Cardiac muscle cell (in vitro differentiated cells and primary cell): Measurements from ENCODE around the gene SAT2. TPM values are rescaled to one million over a fixed set of nuclear protein-coding genes. Genes with fewer than 3 reads are reported as not detected.

Experiments used
- DNase-seq, 2 donors: peaks; one replicate each; pipeline versions ENCODE4 v3.0.0 to v3.0.0-alpha.2; 2010 to 2017; ENCODE audit warnings: low read depth in 1 of 2, low spot score in 1 of 2
- H3K27ac ChIP-seq: fragments of 200-600 bp; sonication (generic); 2 replicates; pipeline ENCODE4 v1.5.1; 2016
- H3K27me3 ChIP-seq: fragments of 200-600 bp; sonication (generic); 2 replicates; pipeline ENCODE4 v1.6.0; 2016; ENCODE audit warnings: control low read depth
- H3K36me3 ChIP-seq: fragments of 200-600 bp; sonication (generic); 2 replicates; pipeline ENCODE4 v1.5.1; 2016; ENCODE audit warnings: control low read depth
- H3K4me1 ChIP-seq: fragments of 200-600 bp; sonication (generic); 2 replicates; pipeline ENCODE4 v1.8.1; 2017; ENCODE audit warnings: low read depth, mild to moderate bottlenecking, mixed run types
- H3K4me3 ChIP-seq: fragments of 200-600 bp; sonication (generic); 2 replicates; pipeline ENCODE4 v1.5.1; 2016; ENCODE audit warnings: mild to moderate bottlenecking
- H3K9me3 ChIP-seq: fragments of 200-600 bp; sonication (generic); 2 replicates; pipeline ENCODE4 v1.5.1; 2017; ENCODE audit warnings: low read depth, mild to moderate bottlenecking, control low read depth
- polyA plus RNA-seq: library from polyadenylated mRNA; unstranded; fragments of >200 nt; fragmentation: Nextera tagmentation; extraction: Ambion mirVana; gene quantifications from 2 replicates; pipeline ENCODE4 v1.2.1, GENCODE V29; 2016
- total RNA-seq: library from RNA; depleted of rRNA; stranded (reverse); fragments of >200 nt; gene quantifications from 2 replicates; pipeline ENCODE4 v1.2.3, GENCODE V29; 2016
- TF ChIP-seq, protein P1 (sequence below): IDR thresholded peaks from 2 replicates; pipeline ENCODE4 v1.5.1; 2012; ENCODE audit warnings: low read depth, mild to moderate bottlenecking, low read length

The SAT2 gene
- total and polyA plus RNA-seq, 2 experiments from 2014 or later = 142 to 143 TPM

DNA sequence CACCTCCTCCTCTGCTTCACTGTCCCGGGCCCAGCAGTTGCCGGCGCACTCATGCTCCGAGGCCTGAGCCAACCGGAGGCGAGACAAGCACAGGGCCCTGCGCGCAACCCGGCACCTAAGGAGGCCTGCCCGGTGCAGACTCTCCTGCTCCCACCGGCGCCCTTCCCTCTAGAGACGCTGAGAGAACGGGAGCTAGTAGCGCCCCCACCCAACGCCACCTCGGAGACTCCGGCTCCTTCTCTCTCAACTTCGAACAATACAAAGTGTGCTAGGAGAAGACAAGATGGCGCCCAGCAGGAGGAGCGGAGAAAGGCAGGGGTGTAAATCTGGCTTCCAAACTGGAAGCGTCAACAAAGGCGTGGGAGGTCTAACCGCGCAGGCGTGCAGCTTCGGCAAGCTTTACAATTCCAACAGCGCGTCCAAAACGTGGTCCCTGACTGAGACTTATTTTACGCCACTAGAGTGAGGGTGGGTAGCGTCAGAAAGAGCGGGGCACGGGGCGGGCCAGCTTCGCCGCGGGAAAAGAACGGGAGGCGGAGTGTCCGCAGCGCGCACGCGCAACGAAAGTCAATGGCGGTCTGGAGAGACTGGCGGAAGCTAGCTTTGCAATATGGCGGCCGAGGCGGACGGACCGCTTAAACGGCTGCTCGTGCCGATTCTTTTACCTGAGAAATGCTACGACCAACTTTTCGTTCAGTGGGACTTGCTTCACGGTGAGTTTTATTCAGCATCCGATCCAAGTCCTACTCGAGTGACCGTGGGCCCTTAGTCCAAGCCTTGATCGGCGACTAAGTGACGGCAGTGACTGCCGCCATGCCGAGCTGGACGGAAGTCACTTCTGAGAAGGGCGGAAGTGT, 44.1 kb downstream of the SAT2 start, which contains the start of gene MPDU1:
TSS of gene MPDU1 (plus strand) at position 600 of the 857 bp plus-strand sequence. CDS start at position 611, 11 bp downstream.
- no peaks in the 10 kb centered on the region for H3K27me3 ChIP-seq
- H3K27ac ChIP-seq = peak within 1 kb of the TSS; percentile 97
- peak; percentile 97 to 99 for DNase-seq
- H3K36me3 ChIP-seq = peaks cover 10% of the 10 kb centered on the region
- H3K4me3 ChIP-seq = peak within 1 kb of the TSS; percentile 64
- TF ChIP-seq, protein P1, sequence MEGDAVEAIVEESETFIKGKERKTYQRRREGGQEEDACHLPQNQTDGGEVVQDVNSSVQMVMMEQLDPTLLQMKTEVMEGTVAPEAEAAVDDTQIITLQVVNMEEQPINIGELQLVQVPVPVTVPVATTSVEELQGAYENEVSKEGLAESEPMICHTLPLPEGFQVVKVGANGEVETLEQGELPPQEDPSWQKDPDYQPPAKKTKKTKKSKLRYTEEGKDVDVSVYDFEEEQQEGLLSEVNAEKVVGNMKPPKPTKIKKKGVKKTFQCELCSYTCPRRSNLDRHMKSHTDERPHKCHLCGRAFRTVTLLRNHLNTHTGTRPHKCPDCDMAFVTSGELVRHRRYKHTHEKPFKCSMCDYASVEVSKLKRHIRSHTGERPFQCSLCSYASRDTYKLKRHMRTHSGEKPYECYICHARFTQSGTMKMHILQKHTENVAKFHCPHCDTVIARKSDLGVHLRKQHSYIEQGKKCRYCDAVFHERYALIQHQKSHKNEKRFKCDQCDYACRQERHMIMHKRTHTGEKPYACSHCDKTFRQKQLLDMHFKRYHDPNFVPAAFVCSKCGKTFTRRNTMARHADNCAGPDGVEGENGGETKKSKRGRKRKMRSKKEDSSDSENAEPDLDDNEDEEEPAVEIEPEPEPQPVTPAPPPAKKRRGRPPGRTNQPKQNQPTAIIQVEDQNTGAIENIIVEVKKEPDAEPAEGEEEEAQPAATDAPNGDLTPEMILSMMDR = no peak
- peaks cover 16% of the 10 kb centered on the region for H3K4me1 ChIP-seq
- H3K9me3 ChIP-seq = no peaks in the 10 kb centered on the region

DNA sequence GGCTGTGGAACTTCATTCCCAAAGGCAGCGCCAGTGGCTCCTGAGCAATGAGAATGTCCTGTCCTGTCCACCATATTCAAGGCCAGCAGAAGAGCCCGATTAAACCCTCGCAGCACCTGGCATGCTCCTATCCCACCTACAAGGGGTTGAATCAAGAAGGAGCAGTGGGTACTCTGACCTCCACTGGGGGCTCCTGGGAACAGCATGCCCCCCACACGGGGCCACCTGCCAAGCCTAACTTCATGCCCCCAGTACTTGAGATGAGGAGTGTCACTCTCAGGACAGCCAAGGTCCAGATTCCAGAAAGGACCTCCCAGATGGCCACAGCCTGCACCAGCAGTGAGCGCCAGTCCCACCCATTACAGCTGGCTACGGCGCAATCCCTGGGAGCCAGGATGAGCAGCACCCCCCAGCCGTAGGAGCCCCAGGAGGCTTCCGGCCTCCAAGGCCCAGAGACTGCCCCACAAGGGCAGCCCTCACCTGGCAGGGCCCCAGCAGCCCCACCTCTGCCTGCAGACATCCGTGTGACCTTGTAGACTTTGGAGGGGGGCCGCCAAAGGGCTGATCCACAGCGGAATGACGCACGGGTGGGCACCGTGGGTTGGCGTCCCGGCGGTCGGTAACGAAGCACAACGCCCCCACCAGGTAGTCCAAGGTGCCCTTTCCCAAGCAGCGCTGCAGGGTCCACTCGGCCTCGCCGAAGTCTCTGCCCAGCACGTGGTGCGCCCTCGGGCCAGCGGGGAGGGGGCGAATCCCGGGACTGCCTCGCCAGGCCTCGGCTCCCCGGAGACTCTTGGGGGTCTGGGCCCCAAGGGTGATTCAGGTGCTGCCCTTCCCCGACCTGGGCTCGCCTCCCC, 45.0 kb downstream of the SAT2 start:
- Histone ChIP-seq H3K4me3 (no peak overlapping the region), H3K9me3 (no peaks in the 10 kb centered on the region), H3K36me3 (peaks cover 18% of the 10 kb centered on the region), H3K27ac (peak overlapping the region; percentile 97), H3K4me1 (peaks cover 16% of the 10 kb centered on the region), H3K27me3 (no peaks in the 10 kb centered on the region)
- no peak for DNase-seq
- TF ChIP-seq, protein P1 = no peak

DNA sequence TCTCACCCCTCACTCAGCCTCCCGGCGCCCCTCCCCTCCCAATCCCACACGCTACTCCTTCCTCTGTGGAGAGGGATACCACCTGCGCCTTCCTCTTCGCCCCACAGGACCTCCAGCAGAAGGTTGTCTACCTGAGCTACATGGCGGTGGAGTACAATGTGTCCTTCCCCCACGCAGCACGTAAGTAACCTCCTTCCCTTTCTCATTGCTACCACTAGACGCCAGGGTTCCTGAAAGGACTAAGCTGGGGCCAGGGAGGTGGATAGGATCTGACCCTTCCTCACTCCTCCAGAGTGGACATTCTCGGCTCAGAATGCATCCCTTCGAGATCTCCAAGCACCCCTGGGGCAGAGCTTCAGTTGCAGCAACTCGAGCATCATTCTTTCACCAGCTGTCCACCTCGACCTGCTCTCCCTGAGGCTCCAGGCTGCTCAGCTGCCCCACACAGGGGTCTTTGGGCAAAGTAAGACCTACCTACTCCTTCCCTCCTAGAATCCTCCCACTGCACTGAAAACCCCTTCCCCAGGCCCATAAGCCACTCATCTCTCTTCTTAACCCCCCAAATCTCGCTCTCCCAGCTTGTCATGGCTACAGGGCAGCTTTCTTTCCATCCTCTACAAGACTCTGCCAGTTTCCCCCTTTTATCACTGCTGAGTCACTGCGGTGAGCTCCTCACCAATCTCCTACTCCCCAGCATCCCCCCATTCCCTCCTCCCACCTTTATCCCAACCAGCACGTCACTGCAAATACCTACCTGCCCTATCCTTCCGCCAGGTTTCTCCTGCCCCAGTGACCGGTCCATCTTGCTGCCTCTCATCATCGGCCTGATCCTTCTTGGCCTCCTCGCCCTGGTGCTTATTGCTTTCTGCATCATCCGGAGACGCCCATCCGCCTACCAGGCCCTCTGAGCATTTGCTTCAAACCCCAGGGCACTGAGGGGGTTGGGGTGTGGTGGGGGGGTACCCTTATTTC, 46.7 kb downstream of the SAT2 start:
- peak overlapping the region; percentile 83 for H3K27ac ChIP-seq
- H3K4me3 ChIP-seq = no peak overlapping the region
- H3K27me3 ChIP-seq = no peaks in the 10 kb centered on the region
- TF ChIP-seq, protein P1 = no peak
- peaks cover 16% of the 10 kb centered on the region for H3K4me1 ChIP-seq
- DNase-seq = no peak
- H3K36me3 ChIP-seq = peaks cover 36% of the 10 kb centered on the region
- H3K9me3 ChIP-seq = no peaks in the 10 kb centered on the region

DNA sequence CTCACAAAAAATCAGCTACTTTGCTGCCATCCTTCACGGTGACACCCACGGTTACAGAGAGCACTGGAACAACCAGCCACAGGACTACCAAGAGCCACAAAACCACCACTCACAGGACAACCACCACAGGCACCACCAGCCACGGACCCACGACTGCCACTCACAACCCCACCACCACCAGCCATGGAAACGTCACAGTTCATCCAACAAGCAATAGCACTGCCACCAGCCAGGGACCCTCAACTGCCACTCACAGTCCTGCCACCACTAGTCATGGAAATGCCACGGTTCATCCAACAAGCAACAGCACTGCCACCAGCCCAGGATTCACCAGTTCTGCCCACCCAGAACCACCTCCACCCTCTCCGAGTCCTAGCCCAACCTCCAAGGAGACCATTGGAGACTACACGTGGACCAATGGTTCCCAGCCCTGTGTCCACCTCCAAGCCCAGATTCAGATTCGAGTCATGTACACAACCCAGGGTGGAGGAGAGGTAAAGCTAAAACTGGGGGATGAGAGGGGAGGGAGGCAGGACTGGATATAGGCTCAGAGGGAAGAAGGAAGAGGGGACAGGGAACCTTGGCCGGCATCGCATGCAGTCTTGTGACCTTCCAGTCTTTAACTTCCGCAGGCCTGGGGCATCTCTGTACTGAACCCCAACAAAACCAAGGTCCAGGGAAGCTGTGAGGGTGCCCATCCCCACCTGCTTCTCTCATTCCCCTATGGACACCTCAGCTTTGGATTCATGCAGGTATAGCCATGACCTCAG, 47.6 kb downstream of the SAT2 start:
- H3K36me3 ChIP-seq = peaks cover 45% of the 10 kb centered on the region
- H3K27me3 ChIP-seq = no peaks in the 10 kb centered on the region
- TF ChIP-seq, protein P1 = no peak
- H3K4me1 ChIP-seq = peaks cover 16% of the 10 kb centered on the region
- DNase-seq = no peak
- H3K27ac ChIP-seq = peak overlapping the region; percentile 83
- no peak overlapping the region for H3K4me3 ChIP-seq
- no peaks in the 10 kb centered on the region for H3K9me3 ChIP-seq
